ENCODE results near the gene PIP5K1B. TPM values are rescaled to one million over a fixed set of nuclear protein-coding genes. Genes with fewer than 3 reads are reported as not detected.

Gene PIP5K1B
- total and polyA plus RNA-seq, 2 donors (not counting 1 experiment from before 2014, with no cell fraction given), result under 0.01 to 0.03 TPM

DNA sequence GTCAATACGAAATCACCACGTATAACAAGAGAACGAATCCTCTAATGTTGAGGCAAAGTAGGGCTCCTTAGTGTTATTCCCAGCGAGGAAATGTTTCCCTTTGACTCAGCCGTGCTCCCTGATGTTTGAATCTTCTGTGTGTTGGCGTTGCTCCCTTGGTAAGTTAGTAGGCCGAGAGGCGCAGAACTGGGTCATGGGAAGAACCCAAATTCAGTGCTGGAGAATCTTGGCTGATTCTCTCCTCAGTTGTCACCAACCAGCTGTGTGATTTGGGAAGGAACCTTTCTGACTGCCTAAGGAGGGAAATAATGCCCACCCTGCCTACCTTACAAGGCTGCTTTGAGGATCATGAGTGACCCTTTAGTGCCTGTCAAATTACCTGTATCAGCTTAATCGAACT lies 286.4 kb downstream of the PIP5K1B start:
- Histone ChIP-seq H3K9me3 (ENCODE audit: control insufficient read depth, insufficient read depth, low read depth, low read length) (no peaks in the 10 kb centered on the region), H3K4me3 (replicated peaks in 1 of 4; ENCODE audit: control extremely low read depth in 1 of 4, insufficient read depth in 1 of 4, low read depth in 3 of 4, low read length in 4 of 4) (no peak overlapping the region), H3K27me3 (ENCODE audit: control insufficient read depth, insufficient read depth, low read length) (no peaks in the 10 kb centered on the region), H4K20me1 (ENCODE audit: control insufficient read depth, extremely low read depth, insufficient read depth, low read length) (no peaks in the 10 kb centered on the region), H3K4me2 (ENCODE audit: extremely low read depth, insufficient read depth, low read length) (no peak overlapping the region), H3K36me3 (ENCODE audit: control insufficient read depth, insufficient read depth, low read length) (no peaks in the 10 kb centered on the region), H3K9ac (ENCODE audit: insufficient read depth, low read length) (no peak overlapping the region), H3K79me2 (ENCODE audit: control insufficient read depth, insufficient read depth, low read length) (no peaks in the 10 kb centered on the region), H2AFZ (ENCODE audit: low read length) (no peak overlapping the region), H3K27ac (ENCODE audit: insufficient read depth, low read length) (no peak overlapping the region), H3K4me1 (ENCODE audit: control insufficient read depth, extremely low read depth, insufficient read depth, low read length) (no peaks in the 10 kb centered on the region)
- no peak for DNase-seq (ENCODE audit: low read depth in 2 of 2)
- TF ChIP-seq, protein P1, sequence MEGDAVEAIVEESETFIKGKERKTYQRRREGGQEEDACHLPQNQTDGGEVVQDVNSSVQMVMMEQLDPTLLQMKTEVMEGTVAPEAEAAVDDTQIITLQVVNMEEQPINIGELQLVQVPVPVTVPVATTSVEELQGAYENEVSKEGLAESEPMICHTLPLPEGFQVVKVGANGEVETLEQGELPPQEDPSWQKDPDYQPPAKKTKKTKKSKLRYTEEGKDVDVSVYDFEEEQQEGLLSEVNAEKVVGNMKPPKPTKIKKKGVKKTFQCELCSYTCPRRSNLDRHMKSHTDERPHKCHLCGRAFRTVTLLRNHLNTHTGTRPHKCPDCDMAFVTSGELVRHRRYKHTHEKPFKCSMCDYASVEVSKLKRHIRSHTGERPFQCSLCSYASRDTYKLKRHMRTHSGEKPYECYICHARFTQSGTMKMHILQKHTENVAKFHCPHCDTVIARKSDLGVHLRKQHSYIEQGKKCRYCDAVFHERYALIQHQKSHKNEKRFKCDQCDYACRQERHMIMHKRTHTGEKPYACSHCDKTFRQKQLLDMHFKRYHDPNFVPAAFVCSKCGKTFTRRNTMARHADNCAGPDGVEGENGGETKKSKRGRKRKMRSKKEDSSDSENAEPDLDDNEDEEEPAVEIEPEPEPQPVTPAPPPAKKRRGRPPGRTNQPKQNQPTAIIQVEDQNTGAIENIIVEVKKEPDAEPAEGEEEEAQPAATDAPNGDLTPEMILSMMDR (conservative IDR thresholded peaks at IDR 0.05 in 1 of 2, IDR thresholded peaks at IDR 0.05 in 1 of 2; ENCODE audit: low read depth in 1 of 2, low read length in 2 of 2), result no peak
- no peak for TF ChIP-seq EZH2 (IDR thresholded peaks at IDR 0.05; ENCODE audit: low read length, missing control alignments)

DNA sequence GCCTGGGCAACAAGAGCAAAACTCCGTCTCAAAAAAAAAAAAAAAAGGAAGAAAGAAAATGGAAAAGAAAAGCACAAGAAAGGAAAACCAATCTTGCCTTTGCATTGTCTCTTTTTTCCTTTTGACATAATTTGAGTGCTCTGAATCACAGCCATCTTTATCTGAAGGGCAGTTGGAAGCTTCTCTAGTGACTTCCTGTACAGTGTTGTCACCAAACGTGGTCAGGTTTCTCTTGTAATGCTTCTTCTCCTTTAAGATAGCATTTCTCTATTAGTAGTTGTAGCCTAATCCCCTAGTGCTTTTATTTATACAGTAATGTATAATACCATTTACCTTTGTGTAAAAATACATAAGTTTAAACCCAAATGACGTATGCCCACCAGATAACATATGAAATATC lies 290.7 kb downstream of the PIP5K1B start:
- no peak overlapping the region for H3K27ac ChIP-seq (ENCODE audit: insufficient read depth, low read length)
- H3K9me3 ChIP-seq (ENCODE audit: control insufficient read depth, insufficient read depth, low read depth, low read length), result no peaks in the 10 kb centered on the region
- no peak for DNase-seq (ENCODE audit: low read depth in 2 of 2)
- H3K9ac ChIP-seq (ENCODE audit: insufficient read depth, low read length), result no peak overlapping the region
- no peaks in the 10 kb centered on the region for H3K36me3 ChIP-seq (ENCODE audit: control insufficient read depth, insufficient read depth, low read length)
- H3K4me1 ChIP-seq (ENCODE audit: control insufficient read depth, extremely low read depth, insufficient read depth, low read length), result no peaks in the 10 kb centered on the region
- H3K79me2 ChIP-seq (ENCODE audit: control insufficient read depth, insufficient read depth, low read length), result no peaks in the 10 kb centered on the region
- no peak overlapping the region for H3K4me3 ChIP-seq (replicated peaks in 1 of 4; ENCODE audit: control extremely low read depth in 1 of 4, insufficient read depth in 1 of 4, low read depth in 3 of 4, low read length in 4 of 4)
- H4K20me1 ChIP-seq (ENCODE audit: control insufficient read depth, extremely low read depth, insufficient read depth, low read length), result no peaks in the 10 kb centered on the region
- H3K4me2 ChIP-seq (ENCODE audit: extremely low read depth, insufficient read depth, low read length), result no peak overlapping the region
- TF ChIP-seq EZH2 (IDR thresholded peaks at IDR 0.05; ENCODE audit: low read length, missing control alignments), result no peak
- TF ChIP-seq, protein P1 (conservative IDR thresholded peaks at IDR 0.05 in 1 of 2, IDR thresholded peaks at IDR 0.05 in 1 of 2; ENCODE audit: low read depth in 1 of 2, low read length in 2 of 2), result no peak
- no peak overlapping the region for H2AFZ ChIP-seq (ENCODE audit: low read length)
- no peaks in the 10 kb centered on the region for H3K27me3 ChIP-seq (ENCODE audit: control insufficient read depth, insufficient read depth, low read length)

DNA sequence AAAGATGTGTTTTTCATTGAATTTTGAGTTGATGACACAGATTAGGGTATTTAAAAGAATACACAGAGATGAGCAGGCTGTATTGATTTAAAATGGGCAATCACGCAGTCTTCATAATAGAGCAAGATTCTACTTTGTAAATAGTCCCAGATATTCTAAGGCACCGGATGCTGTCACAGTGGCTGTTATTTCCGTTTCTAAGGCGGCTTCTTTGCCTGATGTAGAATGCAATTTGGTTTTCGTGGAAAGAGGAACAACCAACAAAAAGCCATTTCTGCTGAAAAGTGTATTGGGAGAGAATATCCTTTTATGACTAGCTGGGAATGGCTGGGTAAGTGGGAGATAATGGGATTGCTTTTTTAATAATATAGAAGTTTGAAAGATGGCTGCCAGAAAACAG lies 291.4 kb downstream of the PIP5K1B start:
- H2AFZ ChIP-seq (ENCODE audit: low read length), result no peak overlapping the region
- TF ChIP-seq, protein P1 (conservative IDR thresholded peaks at IDR 0.05 in 1 of 2, IDR thresholded peaks at IDR 0.05 in 1 of 2; ENCODE audit: low read depth in 1 of 2, low read length in 2 of 2), result no peak
- TF ChIP-seq EZH2 (IDR thresholded peaks at IDR 0.05; ENCODE audit: low read length, missing control alignments), result no peak

More for the DNA sequence above, 291.4 kb downstream of the PIP5K1B start:
- Histone ChIP-seq H3K27ac (ENCODE audit: insufficient read depth, low read length) (no peak overlapping the region), H3K9me3 (ENCODE audit: control insufficient read depth, insufficient read depth, low read depth, low read length) (no peaks in the 10 kb centered on the region), H3K4me3 (replicated peaks in 1 of 4; ENCODE audit: control extremely low read depth in 1 of 4, insufficient read depth in 1 of 4, low read depth in 3 of 4, low read length in 4 of 4) (no peak overlapping the region), H3K27me3 (ENCODE audit: control insufficient read depth, insufficient read depth, low read length) (no peaks in the 10 kb centered on the region), H3K9ac (ENCODE audit: insufficient read depth, low read length) (no peak overlapping the region), H3K4me1 (ENCODE audit: control insufficient read depth, extremely low read depth, insufficient read depth, low read length) (no peaks in the 10 kb centered on the region), H3K4me2 (ENCODE audit: extremely low read depth, insufficient read depth, low read length) (no peak overlapping the region), H3K36me3 (ENCODE audit: control insufficient read depth, insufficient read depth, low read length) (no peaks in the 10 kb centered on the region), H4K20me1 (ENCODE audit: control insufficient read depth, extremely low read depth, insufficient read depth, low read length) (no peaks in the 10 kb centered on the region), H3K79me2 (ENCODE audit: control insufficient read depth, insufficient read depth, low read length) (no peaks in the 10 kb centered on the region)
- DNase-seq (ENCODE audit: low read depth in 2 of 2), result no peak

Measured in fibroblast of lung (primary cell).